Activated naive CD4-positive, alpha-beta T cell treated with anti-CD3 and anti-CD28 coated beads for 36 hours (primary cell): ENCODE results near the gene PASK. TPM values are rescaled to one million over a fixed set of nuclear protein-coding genes. Genes with fewer than 3 reads are reported as not detected.

Experiments
- CTCF ChIA-PET: fragments of 350-600 bp; sonication (Branson Sonifier 250); formaldehyde crosslinking; loops from one replicate; lab custom pipeline; 2021; ENCODE audit warnings: antibody characterized with exemption; lab: Charles Lee
- DNase-seq: peaks from one replicate; pipeline ENCODE4 v3.0.0-alpha.2; 2020
- H3K27ac Mint-ChIP-seq: one replicate; pipeline ENCODE4 v1.8.0; 2021; ENCODE audit warnings: mild to moderate bottlenecking, mixed read lengths
- H3K27me3 Mint-ChIP-seq: one replicate; pipeline ENCODE4 v1.8.0; 2021; ENCODE audit warnings: low read depth, mixed read lengths
- H3K36me3 Mint-ChIP-seq: one replicate; pipeline ENCODE4 v1.8.0; 2021; ENCODE audit warnings: low read depth, mixed read lengths
- H3K4me1 Mint-ChIP-seq: one replicate; pipeline ENCODE4 v1.8.0; 2021; ENCODE audit warnings: low read depth, mixed read lengths
- H3K4me3 Mint-ChIP-seq: one replicate; pipeline ENCODE4 v1.8.0; 2021; ENCODE audit warnings: mild to moderate bottlenecking, moderate library complexity, mixed read lengths
- H3K9me3 Mint-ChIP-seq: one replicate; pipeline ENCODE4 v1.8.0; 2021; ENCODE audit warnings: mixed read lengths
- intact Hi-C: fragments of 100-400 bp; cut with micrococcal nuclease; formaldehyde crosslinking; loops from one replicate; pipeline ENCODE4 v1.15.1; 2023
- total RNA-seq, 2 experiments: library from RNA; stranded (reverse); gene quantifications; one replicate each; pipeline ENCODE4 v1.2.3, GENCODE V29; 2021

The PASK gene
- total RNA-seq, 2 experiments from 2014 or later, result 71.5 to 72.0 TPM

GRCh38 chr2:241188361-241189092 lies 39.3 kb upstream of the PASK start, which contains the start of gene ANO7:
Gene ANO7, plus strand, starts transcription at chr2:241188677. Its CDS starts 1,387 bp downstream, at chr2:241190064.
- CTCF ChIA-PET, result no interaction called here
- intact Hi-C loops, result no loop called here
- H3K27ac Mint-ChIP-seq, result no peak within 1 kb of the TSS
- peaks cover 2% of the 10 kb centered on the region for H3K36me3 Mint-ChIP-seq
- H3K4me3 Mint-ChIP-seq, result no peak within 1 kb of the TSS
- H3K9me3 Mint-ChIP-seq, result no peaks in the 10 kb centered on the region
- DNase-seq, result no peak
- no peaks in the 10 kb centered on the region for H3K27me3 Mint-ChIP-seq
- H3K4me1 Mint-ChIP-seq, result no peaks in the 10 kb centered on the region

- H3K4me1 Mint-ChIP-seq, result no peaks in the 10 kb centered on the region
- no peak overlapping the region for H3K4me3 Mint-ChIP-seq
- no peak overlapping the region for H3K27ac Mint-ChIP-seq
- no peaks in the 10 kb centered on the region for H3K27me3 Mint-ChIP-seq
- CTCF ChIA-PET, result no interaction called here
- intact Hi-C loops, result no loop called here
- no peaks in the 10 kb centered on the region for H3K9me3 Mint-ChIP-seq
- H3K36me3 Mint-ChIP-seq, result peaks cover 2% of the 10 kb centered on the region
- no peak for DNase-seq
Measured at GRCh38 chr2:241187918-241188234, 38.6 kb upstream of the PASK start.

DNA sequence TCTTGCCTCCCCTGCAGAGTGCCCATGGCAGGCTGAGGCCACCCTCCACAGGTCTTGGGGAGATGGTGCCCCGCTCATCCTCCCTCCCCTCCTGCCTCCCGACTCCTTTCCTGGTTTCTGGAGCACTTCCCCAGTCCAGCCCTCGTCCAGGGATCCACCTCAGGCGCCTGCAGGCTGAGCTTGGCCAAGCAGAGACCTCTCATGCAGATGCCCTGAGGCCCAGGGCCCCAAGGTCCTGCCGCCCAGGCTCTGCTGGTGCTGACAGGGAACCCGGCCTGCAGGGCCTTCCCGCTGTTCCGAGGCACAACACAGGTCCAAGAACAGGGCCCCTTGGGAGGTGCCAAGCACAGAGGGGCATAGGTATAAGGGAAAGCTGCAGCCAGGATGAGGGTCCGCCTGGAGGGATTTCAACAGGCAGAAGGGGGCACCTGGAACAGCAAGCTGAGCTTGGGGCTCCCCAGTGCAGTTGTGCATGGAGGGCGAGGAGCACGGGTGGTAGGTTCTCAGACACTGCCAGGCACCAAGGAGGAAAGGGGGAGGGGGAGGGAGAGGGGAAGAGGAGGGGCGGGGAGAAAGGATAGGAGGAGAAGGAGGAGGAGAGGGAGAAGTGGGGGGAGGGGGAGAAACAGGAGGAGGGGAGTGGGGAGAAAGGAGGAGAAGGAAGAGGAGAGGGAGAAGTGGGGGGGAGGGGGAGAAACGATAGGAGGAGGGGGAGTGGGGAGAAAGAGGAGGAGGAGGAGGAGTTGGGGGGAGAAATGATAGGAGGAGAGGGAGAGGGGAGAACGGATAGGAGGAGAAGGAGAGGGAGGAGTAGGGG lies 38.0 kb upstream of the PASK start:
- no peak overlapping the region for H3K27ac Mint-ChIP-seq
- H3K4me3 Mint-ChIP-seq, result no peak overlapping the region
- intact Hi-C loops, result no loop called here
- H3K36me3 Mint-ChIP-seq, result peaks cover 2% of the 10 kb centered on the region
- H3K27me3 Mint-ChIP-seq, result no peaks in the 10 kb centered on the region
- no peak for DNase-seq
- no peaks in the 10 kb centered on the region for H3K4me1 Mint-ChIP-seq
- CTCF ChIA-PET, result no interaction called here
- H3K9me3 Mint-ChIP-seq, result no peaks in the 10 kb centered on the region

DNA sequence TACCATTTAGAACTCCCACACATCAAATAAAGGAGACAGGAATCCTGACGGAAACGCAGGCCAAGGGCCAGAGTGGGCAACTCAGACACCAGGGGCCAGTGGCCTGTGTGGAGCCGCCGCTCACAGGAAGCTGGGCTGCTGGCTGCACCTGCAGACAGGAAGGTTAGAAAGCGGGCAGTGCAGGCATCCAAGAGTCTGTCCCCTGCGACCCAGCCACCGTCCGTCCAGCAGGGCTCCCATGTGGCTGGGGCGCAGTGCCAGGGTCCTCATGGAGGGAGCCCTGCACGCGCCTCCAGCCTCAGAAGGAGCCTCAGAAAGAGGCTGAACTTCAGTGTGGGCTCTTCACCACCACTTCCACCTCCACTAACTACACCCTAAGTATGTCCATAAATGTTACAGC lies 36.7 kb upstream of the PASK start:
- no peak overlapping the region for H3K27ac Mint-ChIP-seq
- no peaks in the 10 kb centered on the region for H3K27me3 Mint-ChIP-seq
- H3K4me3 Mint-ChIP-seq, result no peak overlapping the region
- H3K9me3 Mint-ChIP-seq, result no peaks in the 10 kb centered on the region
- no peak for DNase-seq
- H3K36me3 Mint-ChIP-seq, result peaks cover 2% of the 10 kb centered on the region
- no peaks in the 10 kb centered on the region for H3K4me1 Mint-ChIP-seq
- CTCF ChIA-PET, result no interaction called here
- intact Hi-C loops, result no loop called here

GRCh38 chr2:241184901-241185300 lies 35.6 kb upstream of the PASK start:
- intact Hi-C loops, result no loop called here
- DNase-seq, result no peak
- CTCF ChIA-PET, result no interaction called here
- Mint-ChIP-seq H3K4me3 (no peak overlapping the region), H3K27me3 (no peaks in the 10 kb centered on the region), H3K4me1 (peaks cover under 1% of the 10 kb centered on the region), H3K36me3 (peaks cover 4% of the 10 kb centered on the region), H3K27ac (no peak overlapping the region), H3K9me3 (no peaks in the 10 kb centered on the region)

- H3K4me1 Mint-ChIP-seq, result peaks cover 8% of the 10 kb centered on the region
- H3K27ac Mint-ChIP-seq, result no peak overlapping the region
- intact Hi-C loops, result no loop called here
- peaks cover 15% of the 10 kb centered on the region for H3K36me3 Mint-ChIP-seq
- DNase-seq, result no peak
- no peaks in the 10 kb centered on the region for H3K9me3 Mint-ChIP-seq
- no peaks in the 10 kb centered on the region for H3K27me3 Mint-ChIP-seq
- no peak overlapping the region for H3K4me3 Mint-ChIP-seq
- CTCF ChIA-PET, result no interaction called here
Measured at GRCh38 chr2:241183221-241183620, 33.9 kb upstream of the PASK start.

GRCh38 chr2:241182531-241183133 lies 33.4 kb upstream of the PASK start:
- H3K4me3 Mint-ChIP-seq, result no peak overlapping the region
- intact Hi-C loops, result no loop called here
- CTCF ChIA-PET, result no interaction called here
- no peaks in the 10 kb centered on the region for H3K9me3 Mint-ChIP-seq
- no peak overlapping the region for H3K27ac Mint-ChIP-seq
- DNase-seq, result no peak
- peaks cover 15% of the 10 kb centered on the region for H3K36me3 Mint-ChIP-seq
- H3K4me1 Mint-ChIP-seq, result peaks cover 8% of the 10 kb centered on the region
- H3K27me3 Mint-ChIP-seq, result no peaks in the 10 kb centered on the region

DNA sequence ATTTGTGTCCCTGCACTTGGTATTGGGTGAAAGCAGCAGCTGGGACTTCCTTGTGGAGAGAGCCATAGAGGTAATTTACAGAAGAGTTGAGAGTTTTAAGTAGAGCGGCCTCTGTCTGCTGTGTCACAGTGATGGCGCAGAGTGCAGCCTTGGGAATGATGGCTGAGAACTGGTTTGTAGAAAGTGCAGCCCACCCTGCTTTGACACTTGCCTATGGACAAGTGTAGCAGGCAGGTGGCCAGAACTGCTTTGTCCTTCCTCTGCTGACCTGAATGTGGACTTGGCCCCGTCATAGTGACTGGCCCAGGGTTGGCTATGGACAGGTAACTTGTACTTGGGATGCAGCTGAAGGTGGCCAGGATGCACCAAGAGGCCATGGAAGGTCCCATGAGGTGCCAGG lies 32.9 kb upstream of the PASK start:
- Mint-ChIP-seq H3K9me3 (no peaks in the 10 kb centered on the region), H3K27ac (no peak overlapping the region), H3K4me1 (peaks cover 8% of the 10 kb centered on the region), H3K4me3 (no peak overlapping the region), H3K36me3 (peaks cover 15% of the 10 kb centered on the region), H3K27me3 (no peaks in the 10 kb centered on the region)
- intact Hi-C loops, result no loop called here
- no peak for DNase-seq
- CTCF ChIA-PET, result no interaction called here

DNA sequence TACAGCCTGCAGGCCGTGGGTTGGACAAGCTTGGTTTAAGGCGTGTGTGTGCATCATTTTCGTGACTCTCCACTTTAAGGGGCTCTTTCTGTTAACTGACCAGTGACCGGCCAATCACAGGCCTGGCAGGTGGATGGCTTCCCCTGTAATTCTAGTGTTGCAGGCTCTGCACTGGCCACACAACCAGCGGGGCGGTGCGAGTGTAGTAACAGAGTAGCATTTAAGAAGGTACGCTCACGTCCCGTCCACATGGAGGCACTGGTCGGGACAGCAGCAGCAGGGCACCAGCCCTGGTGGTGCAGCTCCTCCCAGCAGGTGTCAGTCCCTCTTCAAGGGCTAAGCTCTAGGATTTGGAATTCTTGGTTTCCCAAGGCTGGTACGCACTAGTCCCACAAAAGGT lies 31.2 kb upstream of the PASK start:
- DNase-seq, result no peak
- Mint-ChIP-seq H3K4me1 (peaks cover 8% of the 10 kb centered on the region), H3K4me3 (no peak overlapping the region), H3K9me3 (no peaks in the 10 kb centered on the region), H3K36me3 (peaks cover 15% of the 10 kb centered on the region), H3K27me3 (no peaks in the 10 kb centered on the region), H3K27ac (no peak overlapping the region)
- CTCF ChIA-PET, result no interaction called here
- intact Hi-C loops, result no loop called here

DNA sequence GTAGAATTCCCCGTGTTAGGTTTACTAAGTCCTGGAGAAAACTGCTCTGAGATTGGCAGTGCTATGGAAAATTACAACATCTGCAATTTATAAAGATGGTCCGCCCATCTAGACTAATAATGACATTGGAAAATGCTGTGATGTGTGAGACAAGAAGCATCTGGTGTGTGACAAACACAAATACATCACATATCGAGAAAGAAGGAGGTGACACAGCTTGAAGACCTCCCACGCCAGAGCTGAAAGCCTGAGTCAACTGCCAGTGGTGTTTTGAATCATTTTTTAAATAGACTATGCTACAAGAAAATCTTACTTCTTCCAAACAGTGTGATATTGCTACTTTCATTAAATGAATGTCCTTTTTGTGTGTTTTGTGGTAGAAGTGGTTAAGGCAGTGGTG lies 30.6 kb upstream of the PASK start:
- peaks cover 8% of the 10 kb centered on the region for H3K4me1 Mint-ChIP-seq
- no peaks in the 10 kb centered on the region for H3K27me3 Mint-ChIP-seq
- no peaks in the 10 kb centered on the region for H3K9me3 Mint-ChIP-seq
- CTCF ChIA-PET, result no interaction called here
- intact Hi-C loops, result no loop called here
- H3K36me3 Mint-ChIP-seq, result peaks cover 19% of the 10 kb centered on the region
- H3K4me3 Mint-ChIP-seq, result no peak overlapping the region
- H3K27ac Mint-ChIP-seq, result no peak overlapping the region
- peak; percentile 35 for DNase-seq

DNA sequence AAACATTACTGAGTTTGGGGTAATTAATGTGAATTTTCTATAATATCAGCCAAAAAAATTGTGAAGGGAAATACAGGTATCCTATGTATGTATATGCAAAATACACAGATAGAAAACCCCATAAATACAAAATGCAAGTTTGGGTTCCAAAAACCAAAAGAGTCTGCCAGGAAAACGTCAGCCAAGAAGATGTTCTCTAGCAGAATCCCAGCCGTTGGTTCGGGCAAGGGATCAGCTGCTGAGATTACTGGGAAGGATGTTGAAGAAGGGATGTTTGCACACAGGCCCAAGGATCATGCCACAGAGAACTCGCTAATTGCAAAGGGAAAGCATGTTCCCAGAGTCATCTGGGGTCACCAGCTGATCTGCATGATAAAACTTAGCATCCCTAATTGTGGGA lies 29.7 kb upstream of the PASK start:
- peaks cover 20% of the 10 kb centered on the region for H3K36me3 Mint-ChIP-seq
- H3K27me3 Mint-ChIP-seq, result no peaks in the 10 kb centered on the region
- no peak overlapping the region for H3K27ac Mint-ChIP-seq
- H3K9me3 Mint-ChIP-seq, result no peaks in the 10 kb centered on the region
- no peak for DNase-seq
- H3K4me3 Mint-ChIP-seq, result no peak overlapping the region
- intact Hi-C loops, result no loop called here
- CTCF ChIA-PET, result interaction anchor here (0.6 to 0.7 kb wide), 2 partner anchors 526 to 849 kb away, joined by 3 read pairs; no protein-coding TSS in a partner anchor
- peaks cover 8% of the 10 kb centered on the region for H3K4me1 Mint-ChIP-seq

DNA sequence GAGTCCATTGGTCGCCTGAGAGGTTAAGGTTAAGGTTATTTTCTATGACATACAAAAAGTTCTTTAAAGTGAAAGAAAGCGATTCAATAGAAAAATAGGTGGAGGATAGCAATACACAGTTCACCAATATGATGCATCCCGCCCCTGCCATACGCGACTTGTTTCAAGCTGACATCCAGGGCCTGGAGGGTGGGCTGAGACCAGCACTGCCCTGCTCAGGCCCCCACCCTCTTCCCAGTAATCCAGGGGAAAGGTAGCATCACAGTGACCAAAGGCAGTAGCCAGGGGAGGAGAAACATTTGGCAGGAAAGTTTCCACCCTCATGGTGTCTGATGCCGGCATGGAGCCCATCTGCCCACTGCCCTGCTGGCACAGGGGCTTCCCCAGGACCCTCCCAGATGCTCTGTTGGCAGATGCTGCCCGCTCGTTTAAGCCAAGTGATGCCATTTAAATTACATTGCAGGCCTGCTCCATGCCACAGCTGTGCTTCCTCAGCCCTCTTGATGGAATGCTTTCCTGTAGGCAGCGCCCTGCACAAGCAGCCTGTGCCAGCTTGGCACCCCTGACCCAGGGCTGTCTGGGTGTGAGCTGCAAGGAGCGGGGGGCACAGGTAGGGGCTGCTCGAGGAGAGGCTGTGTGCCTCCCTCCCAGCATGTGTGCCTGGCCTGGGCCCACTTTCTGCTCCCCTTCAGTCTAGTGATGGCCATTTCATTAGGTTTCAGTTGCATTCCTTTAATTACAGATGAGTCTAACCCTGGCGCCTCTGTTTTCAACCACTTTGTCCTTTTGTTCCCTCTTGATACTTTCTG lies 28.5 kb upstream of the PASK start:
- no peak for DNase-seq
- no peak overlapping the region for H3K27ac Mint-ChIP-seq
- no peaks in the 10 kb centered on the region for H3K9me3 Mint-ChIP-seq
- no peaks in the 10 kb centered on the region for H3K27me3 Mint-ChIP-seq
- H3K4me3 Mint-ChIP-seq, result no peak overlapping the region
- CTCF ChIA-PET, result interaction anchor here (0.6 kb wide), 1 partner anchor 242 kb away, joined by 4 read pairs; no protein-coding TSS in a partner anchor
- peaks cover 21% of the 10 kb centered on the region for H3K36me3 Mint-ChIP-seq
- H3K4me1 Mint-ChIP-seq, result peaks cover 8% of the 10 kb centered on the region
- intact Hi-C loops, result no loop called here
